Measurements from ENCODE around the gene LARGE1. TPM values are rescaled to one million over a fixed set of nuclear protein-coding genes. Genes with fewer than 3 reads are reported as not detected.
"Not testable (repeated sequence)": the region's sequence is repeated elsewhere in the genome, so short reads cannot be mapped to it uniquely, and the experiment has no call there.

LARGE1 gene
- total and polyA plus RNA-seq, 2 of the 4 experiments (the other 2 are of a cell fraction), result 6.2 to 12.4 TPM

DNA sequence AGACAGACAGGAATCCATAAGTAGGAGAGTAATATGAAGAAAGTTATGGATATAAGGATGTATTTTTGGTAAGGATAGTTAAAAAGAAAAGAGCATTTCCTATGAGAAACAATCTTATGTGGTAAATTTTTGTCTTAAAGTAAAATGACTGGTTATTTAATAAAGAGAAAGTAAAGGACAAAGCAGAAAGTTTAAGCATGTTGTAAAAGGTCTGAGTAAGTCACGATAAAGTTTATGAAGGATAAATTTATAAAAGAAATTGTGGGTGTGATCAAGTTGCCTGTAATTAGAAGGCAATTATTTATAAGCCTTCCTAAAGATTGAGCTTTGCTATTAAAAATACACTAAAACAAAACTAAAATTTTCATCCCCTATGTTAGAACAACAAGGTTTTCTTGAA lies 547.4 kb downstream of the LARGE1 start:
- ATAC-seq (ENCODE audit: low read depth), result no peak
- H2AFZ ChIP-seq (replicated peaks; ENCODE audit: low read length, poor library complexity), result no peak overlapping the region
- dilution Hi-C loops (cut with HindIII; ENCODE audit: low sequenced_read_pairs, unreplicated experiment) (no loop called here), in situ Hi-C loops (cut with MboI; ENCODE audit: low sequenced_read_pairs) (no loop called here), intact Hi-C loops (cut with micrococcal nuclease) (no loop called here)
- no peak overlapping the region for H3K23ac ChIP-seq (ENCODE audit: low read depth, low read length)
- H4K20me1 ChIP-seq (ENCODE audit: insufficient read depth, low read length), result no peaks in the 10 kb centered on the region
- H3K9me1 ChIP-seq (ENCODE audit: insufficient read depth, low read length), result no peaks in the 10 kb centered on the region
- no peak overlapping the region for H2BK15ac ChIP-seq (ENCODE audit: low read depth, low read length)
- H4K8ac ChIP-seq (ENCODE audit: low read depth in 2 of 2, low read length in 2 of 2), result no peak overlapping the region
- H3K27ac ChIP-seq (ENCODE audit: insufficient read depth, low read length), result no peak overlapping the region
- no peak for DNase-seq
- POLR2A ChIA-PET (ENCODE audit: unreplicated experiment), result no interaction called here
- no peak overlapping the region for H4K91ac ChIP-seq (ENCODE audit: insufficient read depth, low read depth, low read length)
- no peak overlapping the region for H3K18ac ChIP-seq (ENCODE audit: low read depth, low read length)
- no peaks in the 10 kb centered on the region for H3K79me1 ChIP-seq (ENCODE audit: low read depth in 1 of 2, low read length in 2 of 2)
- H2BK120ac ChIP-seq (ENCODE audit: low read depth, low read length), result no peak overlapping the region
- H3K56ac ChIP-seq (ENCODE audit: extremely low read depth, insufficient read depth, low read length), result no peak overlapping the region
- no peak for TF ChIP-seq MAFK (IDR thresholded peaks at IDR 0.05; ENCODE audit: low read depth, low read length)
- H3K27me3 ChIP-seq (ENCODE audit: control insufficient read depth, insufficient read depth, low read length), result no peaks in the 10 kb centered on the region
- no peak overlapping the region for H2BK20ac ChIP-seq (ENCODE audit: low read depth, low read length)
- WGBS, 2 experiments (ENCODE audit: extremely low coverage in 2 of 2, insufficient read length in 1 of 2), result 100% methylated on average over 1 of the region's 1 CpG; no CpG with 5 or more reads in 1 of the 2 experiments
- no peak overlapping the region for H3K4me3 ChIP-seq (ENCODE audit: insufficient read depth, low read depth, low read length)
- H3K4ac ChIP-seq (ENCODE audit: low read depth, low read length), result no peak overlapping the region
- no peaks in the 10 kb centered on the region for H3K9me3 ChIP-seq (ENCODE audit: control insufficient read depth, insufficient read depth, low read length)
- no peaks in the 10 kb centered on the region for H3K4me1 ChIP-seq (ENCODE audit: control insufficient read depth, insufficient read depth, low read length)
- no peak overlapping the region for H3K9ac ChIP-seq (ENCODE audit: low read depth, low read length)
- CTCF ChIA-PET, result no interaction called here
- H2BK5ac ChIP-seq (ENCODE audit: low read depth, low read length, poor library complexity, severe bottlenecking), result no peak overlapping the region
- H3K4me2 ChIP-seq (ENCODE audit: low read depth, low read length), result no peak overlapping the region
- H4K5ac ChIP-seq (ENCODE audit: low read depth, low read length), result no peak overlapping the region
- no TSS peak for BruUV-seq (replicated peaks)
- no peak overlapping the region for H3K14ac ChIP-seq (replicated peaks; ENCODE audit: low read depth, low read length)
- H3K36me3 ChIP-seq (ENCODE audit: control insufficient read depth, insufficient read depth, low read length), result no peaks in the 10 kb centered on the region
- H2AK9ac ChIP-seq (replicated peaks; ENCODE audit: low read depth, low read length, poor library complexity), result no peak overlapping the region
- H2AK5ac ChIP-seq (ENCODE audit: low read depth, low read length), result no peak overlapping the region

DNA sequence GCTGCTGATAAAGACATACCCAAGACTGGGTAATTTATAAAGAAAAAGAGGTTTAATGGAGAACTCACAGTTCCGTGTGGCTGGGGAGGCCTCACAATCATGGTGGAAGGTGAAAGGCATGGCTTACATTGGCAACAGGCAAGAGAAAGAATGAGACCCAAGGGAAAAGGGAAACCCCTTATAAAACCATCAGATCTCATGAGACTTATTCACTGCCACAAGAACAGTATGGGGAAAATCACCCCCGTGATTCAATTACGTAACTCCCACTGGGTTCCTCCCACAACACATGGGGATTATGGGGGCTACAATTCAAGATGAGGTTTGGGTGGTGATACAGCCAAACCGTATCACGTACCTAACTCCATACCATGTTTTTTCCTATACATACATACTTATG lies 557.0 kb downstream of the LARGE1 start:
- POLR2A ChIA-PET (ENCODE audit: unreplicated experiment); in situ Hi-C loops (cut with MboI; ENCODE audit: low sequenced_read_pairs): not testable (repeated sequence)

More for the DNA sequence above, 557.0 kb downstream of the LARGE1 start:
- H3K18ac ChIP-seq (ENCODE audit: low read depth, low read length); H3K4me3 ChIP-seq (ENCODE audit: insufficient read depth, low read depth, low read length); H3K27me3 ChIP-seq (ENCODE audit: control insufficient read depth, insufficient read depth, low read length); H2BK15ac ChIP-seq (ENCODE audit: low read depth, low read length); CTCF ChIA-PET; H4K91ac ChIP-seq (ENCODE audit: insufficient read depth, low read depth, low read length); H4K20me1 ChIP-seq (ENCODE audit: insufficient read depth, low read length); H3K4me1 ChIP-seq (ENCODE audit: control insufficient read depth, insufficient read depth, low read length); H4K5ac ChIP-seq (ENCODE audit: low read depth, low read length); BruUV-seq (replicated peaks); H2AK5ac ChIP-seq (ENCODE audit: low read depth, low read length); H3K4me2 ChIP-seq (ENCODE audit: low read depth, low read length); dilution Hi-C loops (cut with HindIII; ENCODE audit: low sequenced_read_pairs, unreplicated experiment); H3K9me1 ChIP-seq (ENCODE audit: insufficient read depth, low read length); H3K36me3 ChIP-seq (ENCODE audit: control insufficient read depth, insufficient read depth, low read length); ATAC-seq (ENCODE audit: low read depth); H3K79me1 ChIP-seq (ENCODE audit: low read depth in 1 of 2, low read length in 2 of 2); H4K8ac ChIP-seq (ENCODE audit: low read depth in 2 of 2, low read length in 2 of 2); H3K23ac ChIP-seq (ENCODE audit: low read depth, low read length); H2BK5ac ChIP-seq (ENCODE audit: low read depth, low read length, poor library complexity, severe bottlenecking); H3K4ac ChIP-seq (ENCODE audit: low read depth, low read length); H2AK9ac ChIP-seq (replicated peaks; ENCODE audit: low read depth, low read length, poor library complexity); intact Hi-C loops (cut with micrococcal nuclease); H3K14ac ChIP-seq (replicated peaks; ENCODE audit: low read depth, low read length); DNase-seq; H3K9ac ChIP-seq (ENCODE audit: low read depth, low read length); H3K9me3 ChIP-seq (ENCODE audit: control insufficient read depth, insufficient read depth, low read length); H2BK120ac ChIP-seq (ENCODE audit: low read depth, low read length); H2BK20ac ChIP-seq (ENCODE audit: low read depth, low read length); H3K56ac ChIP-seq (ENCODE audit: extremely low read depth, insufficient read depth, low read length); H3K27ac ChIP-seq (ENCODE audit: insufficient read depth, low read length); H2AFZ ChIP-seq (replicated peaks; ENCODE audit: low read length, poor library complexity): not testable (repeated sequence)
- no CpG with 5 or more reads among the region's 5 CpGs for WGBS, 2 experiments (ENCODE audit: extremely low coverage in 2 of 2, insufficient read length in 1 of 2)

Measured in IMR-90 (cell line).